ENCODE results near the gene COL2A1.

GRCh38 chr12:47942614-47943225 is 61.6 kb downstream of the COL2A1 start:
- no peak for TF ChIP-seq CTCF (IDR thresholded peaks at IDR 0.05; ENCODE audit: low read depth, low read length)
- TF ChIP-seq EZH2phosphoT487 (IDR thresholded peaks at IDR 0.05; ENCODE audit: low read depth), result no peak
